K562 (cell line): ENCODE measurements around the gene GRHPR. TPM values are rescaled to one million over a fixed set of nuclear protein-coding genes. Genes with fewer than 3 reads are reported as not detected.

Experiments
- CEBPB ChIP-seq: fragments of 450-650 bp; IDR thresholded peaks from 2 replicates; pipeline ENCODE4 v1.6.1; 2016; ENCODE audit warnings: missing genetic modification characterization, missing compliant biosample characterization
- CEBPZ ChIP-seq: fragments of 150-350 bp; IDR thresholded peaks from 2 replicates; pipeline ENCODE4 v1.6.1; 2014; ENCODE audit warnings: low read depth, mild to moderate bottlenecking, low read length, borderline replicate concordance
- FOXK1 ChIP-seq: sonication (generic); formaldehyde crosslinking; IDR thresholded peaks from 2 replicates; pipeline ENCODE4 v1.8.0; 2022; ENCODE audit warnings: missing genetic modification reagents, mild to moderate bottlenecking, borderline replicate concordance
- FOXP1 ChIP-seq: sonication (generic); formaldehyde crosslinking; IDR thresholded peaks from 2 replicates; pipeline ENCODE4 v1.8.0; 2022; ENCODE audit warnings: mild to moderate bottlenecking, missing genetic modification reagents
- GATAD2B ChIP-seq: fragments of 450-650 bp; IDR thresholded peaks from 2 replicates; pipeline ENCODE4 v1.6.1; 2017; ENCODE audit warnings: mild to moderate bottlenecking, borderline replicate concordance
- HMG20A ChIP-seq: fragments of 450-650 bp; formaldehyde crosslinking; conservative IDR thresholded peaks from 2 replicates; pipeline ENCODE4 v1.4.0; 2020; ENCODE audit warnings: mild to moderate bottlenecking, mixed read lengths
- JUND ChIP-seq, 2 experiments: IDR thresholded peaks; 2 replicates in 1 of 2; 3 replicates in 1 of 2; pipeline ENCODE4 v1.6.1; 2011; ENCODE audit warnings: borderline replicate concordance in 2 of 2, low read depth in 2 of 2, low read length in 2 of 2, improper control_type of control experiment in 1 of 2, missing biosample characterization in 1 of 2, missing genetic modification characterization in 1 of 2, missing genetic modification reagents in 1 of 2
- KAT8 ChIP-seq: fragments of 450-650 bp; IDR thresholded peaks from 2 replicates; pipeline ENCODE4 v1.6.1; 2016; ENCODE audit warnings: low read depth, mild to moderate bottlenecking
- MECOM ChIP-seq: fragments of 250-450 bp; sonication (Bioruptor Pico); IDR thresholded peaks from 2 replicates; pipeline ENCODE4 v1.8.0; 2022; ENCODE audit warnings: inconsistent platforms
- SAFB2 ChIP-seq: fragments of 200-400 bp; formaldehyde crosslinking; IDR thresholded peaks from 2 replicates; pipeline ENCODE4 v1.6.1; 2018; ENCODE audit warnings: borderline replicate concordance, low read length, low read depth, moderate library complexity; ENCODE audit not compliant: severe bottlenecking
- SIX5 ChIP-seq, 2 experiments: IDR thresholded peaks; 2 replicates each; pipeline ENCODE4 v1.6.1; 2011; ENCODE audit warnings: low read length in 2 of 2, borderline replicate concordance in 1 of 2, low read depth in 1 of 2, mild to moderate bottlenecking in 1 of 2, moderate library complexity in 1 of 2; ENCODE audit not compliant: insufficient read depth in 1 of 2
- U2AF2 ChIP-seq: fragments of 200-400 bp; formaldehyde crosslinking; optimal IDR thresholded peaks from 2 replicates; pipeline ENCODE3; 2017; ENCODE audit warnings: low read depth, mild to moderate bottlenecking, low read length
- ZFPM2 ChIP-seq: fragments of 250-450 bp; sonication (Bioruptor Pico); IDR thresholded peaks from 2 replicates; pipeline ENCODE4 v1.5.1; 2022; ENCODE audit warnings: mild to moderate bottlenecking
- ZNF124 ChIP-seq: sonication (generic); formaldehyde crosslinking; IDR thresholded peaks from 2 replicates; pipeline ENCODE4 v1.8.1; 2022; ENCODE audit warnings: missing genetic modification reagents
- ZNF431 ChIP-seq: sonication (generic); formaldehyde crosslinking; IDR thresholded peaks from 2 replicates; pipeline ENCODE4 v1.8.0; 2022; ENCODE audit warnings: mild to moderate bottlenecking, missing genetic modification reagents
- polyA plus RNA-seq, 8 experiments: library from polyadenylated mRNA; depleted of rRNA in 4 of 8; stranded (reverse) in 5 of 8; unstranded in 3 of 8; fragments of >200 nt; fragmentation: Nextera tagmentation in 2 of 8; fragmentation: Illumina TruSeq in 1 of 8; extraction: Ambion mirVana in 2 of 8; extraction: Trizol in 1 of 8; gene quantifications; 2 replicates each; pipeline versions ENCODE4 v1.2.1 to v1.2.3, GENCODE V29; 2011 to 2014; ENCODE audit warnings: inconsistent platforms in 1 of 8, missing spikeins in 1 of 8
- total RNA-seq, 7 experiments: library from RNA; depleted of rRNA in 6 of 7; stranded (reverse); fragments of >200 nt in 6 of 7; fragmentation: Illumina TruSeq in 2 of 7; extraction: Trizol in 2 of 7; gene quantifications; 2 replicates each; pipeline versions ENCODE4 v1.2.1 to v1.2.3, GENCODE V29; 2011 to 2021; ENCODE audit warnings: low replicate concordance in 1 of 7
- TF ChIP-seq, protein P1 (sequence below): fragments of 250-450 bp; sonication (Bioruptor Pico); IDR thresholded peaks from 2 replicates; pipeline ENCODE4 v1.5.0; 2021; ENCODE audit warnings: mild to moderate bottlenecking, moderate library complexity
- TF ChIP-seq, protein P2 (sequence below): fragments of 250-450 bp; sonication (Bioruptor Pico); IDR thresholded peaks from 2 replicates; pipeline ENCODE4 v1.8.0; 2022; ENCODE audit warnings: moderate library complexity, mild to moderate bottlenecking, inconsistent platforms

The GRHPR gene
- total and polyA plus RNA-seq, 9 of the 15 experiments (the other 6 are each of a cell fraction or from before 2014, with no cell fraction given) = 38.9 to 144 (median 120) TPM

DNA sequence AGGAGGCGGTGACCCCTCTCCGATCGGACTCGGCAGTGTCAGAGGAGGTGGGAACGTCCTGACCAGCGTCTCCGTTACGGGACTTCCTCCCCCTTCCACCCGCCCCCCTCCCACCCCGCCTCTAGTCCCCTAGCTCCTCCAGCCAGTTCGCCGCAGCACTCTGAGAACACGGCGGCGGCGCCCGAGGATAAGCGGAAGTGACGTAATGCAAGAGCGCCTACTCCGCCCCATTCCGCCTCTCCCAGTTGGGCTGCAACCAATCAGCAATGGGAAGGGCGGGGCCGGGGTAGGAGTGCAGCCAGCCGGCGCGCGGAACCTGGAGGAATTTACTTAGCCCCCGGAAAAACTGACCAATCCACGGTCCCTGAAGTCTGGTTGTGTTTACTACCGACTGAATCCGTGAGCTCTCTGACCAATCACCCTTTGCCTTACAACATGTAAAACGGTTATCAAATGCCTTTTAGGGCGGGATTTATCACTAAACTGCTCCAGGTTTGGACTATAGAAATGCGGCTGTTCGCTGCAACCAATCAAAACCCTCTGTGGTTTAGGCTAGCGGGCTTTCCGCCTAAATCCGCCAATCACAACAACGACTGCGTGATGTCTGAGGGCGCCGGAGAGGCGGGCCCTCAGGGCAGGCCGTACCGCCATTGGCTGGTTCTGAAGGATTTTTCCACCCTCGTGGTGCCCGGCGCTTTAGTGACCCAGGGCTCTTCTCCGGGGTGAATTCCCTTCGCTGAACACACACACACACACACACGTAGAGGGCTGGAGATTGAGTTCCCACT is 42.9 kb downstream of the GRHPR start, which contains the start of gene ZBTB5 (continued):
- TF ChIP-seq, protein P1, sequence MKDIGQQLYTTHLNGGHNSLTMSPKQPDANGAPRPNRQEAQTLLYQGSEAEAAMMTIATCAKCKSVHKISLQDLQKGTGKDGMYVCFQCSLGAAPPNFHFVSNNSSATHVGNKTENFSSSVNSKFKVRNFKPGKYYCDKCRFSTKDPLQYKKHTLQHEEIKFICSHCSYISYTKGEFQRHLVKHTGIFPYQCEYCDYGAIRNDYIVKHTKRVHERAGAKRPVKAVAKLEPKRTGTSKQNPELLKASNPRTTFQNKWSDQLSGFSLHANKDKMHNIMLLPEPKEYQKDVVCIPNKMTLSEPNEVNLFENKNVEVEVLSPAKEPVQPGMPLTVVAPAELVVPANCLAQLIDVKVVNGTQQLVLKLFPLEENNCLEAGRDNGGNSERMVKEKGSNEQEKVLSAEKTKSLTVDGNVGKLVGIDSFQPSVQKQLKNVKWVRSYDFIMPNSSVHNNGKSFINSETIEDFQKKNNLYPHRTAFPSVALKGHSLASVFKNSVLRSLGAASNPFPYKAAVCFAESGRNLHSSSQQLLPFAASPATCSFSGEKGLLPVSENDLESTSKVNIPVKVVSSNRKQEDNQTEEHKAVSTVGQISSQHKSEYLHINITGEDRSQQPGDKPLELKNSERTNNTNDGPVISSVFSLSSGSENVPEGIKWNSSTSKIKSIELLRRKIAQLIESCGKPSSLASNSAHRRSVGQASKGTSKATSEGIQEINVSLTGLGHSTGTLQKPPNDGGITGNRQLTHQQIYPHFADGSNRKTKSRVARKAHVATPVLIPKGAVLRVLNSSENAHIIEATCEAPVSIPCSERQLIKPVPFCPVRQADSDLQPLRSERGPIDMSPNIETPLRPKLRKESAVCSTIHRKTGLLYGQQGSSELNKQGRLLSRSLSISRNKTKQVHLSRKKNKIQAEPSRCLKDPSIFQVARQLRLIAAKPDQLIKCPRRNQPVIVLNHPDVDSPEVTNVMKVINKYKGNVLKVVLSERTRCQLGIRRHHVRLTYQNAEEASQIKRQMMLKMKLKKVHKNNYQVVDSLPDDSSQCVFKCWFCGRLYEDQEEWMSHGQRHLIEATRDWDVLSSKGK = no peak
- TF ChIP-seq MECOM = no peak
- no peak for TF ChIP-seq ZFPM2
- peak; percentile 84 for TF ChIP-seq CEBPZ
- no peak for TF ChIP-seq U2AF2
- TF ChIP-seq FOXK1 (CRISPR knock-in tag) = no peak
- no peak for TF ChIP-seq KAT8
- TF ChIP-seq JUND (IDR thresholded peaks at IDR 0.05; ENCODE audit: borderline replicate concordance, low read depth, low read length) = peak; percentile 89
- TF ChIP-seq JUND (tag; IDR thresholded peaks at IDR 0.05; ENCODE audit: borderline replicate concordance, low read depth, low read length) = peak; percentile 24; the same call in 2 of the 3 replicates
- no peak for TF ChIP-seq ZNF431 (CRISPR knock-in tag)
- TF ChIP-seq FOXP1 (CRISPR knock-in tag) = no peak; the same call in 1 of the 2 replicates
- no peak for TF ChIP-seq SAFB2
- no peak for TF ChIP-seq ZNF124 (CRISPR knock-in tag)
- TF ChIP-seq, protein P2, sequence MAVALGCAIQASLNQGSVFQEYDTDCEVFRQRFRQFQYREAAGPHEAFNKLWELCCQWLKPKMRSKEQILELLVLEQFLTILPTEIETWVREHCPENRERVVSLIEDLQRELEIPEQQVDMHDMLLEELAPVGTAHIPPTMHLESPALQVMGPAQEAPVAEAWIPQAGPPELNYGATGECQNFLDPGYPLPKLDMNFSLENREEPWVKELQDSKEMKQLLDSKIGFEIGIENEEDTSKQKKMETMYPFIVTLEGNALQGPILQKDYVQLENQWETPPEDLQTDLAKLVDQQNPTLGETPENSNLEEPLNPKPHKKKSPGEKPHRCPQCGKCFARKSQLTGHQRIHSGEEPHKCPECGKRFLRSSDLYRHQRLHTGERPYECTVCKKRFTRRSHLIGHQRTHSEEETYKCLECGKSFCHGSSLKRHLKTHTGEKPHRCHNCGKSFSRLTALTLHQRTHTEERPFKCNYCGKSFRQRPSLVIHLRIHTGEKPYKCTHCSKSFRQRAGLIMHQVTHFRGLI (CRISPR knock-in tag) = no peak
- TF ChIP-seq CEBPB (tag) = 0 out of 2 replicates have a peak, but pooled peaks have one; percentile 23
- no peak for TF ChIP-seq GATAD2B
- TF ChIP-seq HMG20A (CRISPR knock-in tag) = no peak
- no peak for TF ChIP-seq SIX5 (IDR thresholded peaks at IDR 0.05; ENCODE audit: borderline replicate concordance in 1 of 2, insufficient read depth in 1 of 2, low read depth in 1 of 2, low read length in 2 of 2)
